HCT116 (cell line): ENCODE data around the gene CCDC112. TPM values are rescaled to one million over a fixed set of nuclear protein-coding genes. Genes with fewer than 3 reads are reported as not detected.
"Not testable (repeated sequence)": the region's sequence is repeated elsewhere in the genome, so short reads cannot be mapped to it uniquely, and the experiment has no call there.

Experiments
- ATAC-seq: fragments of 200-7000 bp; cut with Tn5 transposase; 2 replicates; pipeline ENCODE4 v1.9.1; 2020; ENCODE audit warnings: mild to moderate bottlenecking, moderate library complexity
- BruUV-seq: library from RNA; stranded (reverse); fragments of 400-500 nt; replicated peaks from 2 replicates; lab custom pipeline; 2021; lab: Mats Ljungman, UMichigan
- CTCF ChIA-PET: fragments of 300-600 bp; sonication (Branson Sonifier 250); formaldehyde crosslinking; loops from one replicate; lab custom pipeline; 2021; ENCODE audit warnings: antibody characterized with exemption; lab: Charles Lee
- POLR2A ChIA-PET: fragments of 300-600, 350-600 bp; sonication (Branson Sonifier 250); formaldehyde crosslinking; loops from one replicate; lab custom pipeline; 2021; ENCODE audit warnings: antibody characterized with exemption; lab: Charles Lee
- RAD21 ChIA-PET, 2 experiments: fragments of 300-600 bp; sonication (Branson Sonifier 250); formaldehyde crosslinking; loops; one replicate each; lab custom pipeline; 2023; ENCODE audit warnings: low total read pairs in 2 of 2; ENCODE audit not compliant: uncharacterized antibody in 2 of 2, unreplicated experiment in 2 of 2, low non-redundant PET in 1 of 2; lab: Charles Lee
- DNase-seq: peaks from one replicate; pipeline ENCODE4 v3.0.0-alpha.2; 2010; ENCODE audit warnings: low read depth, low spot score
- H2AFZ ChIP-seq: fragments of 200-600 bp; shearing (Covaris generic), sonication (generic); 2 replicates; pipeline ENCODE4 v1.6.1; 2017; ENCODE audit warnings: low read depth, mixed run types, mixed read lengths, antibody characterized with exemption, low read length; ENCODE audit not compliant: poor library complexity, severe bottlenecking
- H3K27ac ChIP-seq: 2 replicates; pipeline ENCODE4 v1.5.1; 2012; ENCODE audit warnings: low read depth, low read length
- H3K27me3 ChIP-seq: fragments of 200-600 bp; sonication (generic); 2 replicates; pipeline ENCODE4 v1.6.1; 2016; ENCODE audit warnings: mixed run types, low read length, mixed read lengths; ENCODE audit not compliant: insufficient read depth
- H3K36me3 ChIP-seq, 2 experiments: fragments of 200-500 bp in 1 of 2; fragments of 200-600 bp in 1 of 2; sonication (Bioruptor generic) in 1 of 2; sonication (generic) in 1 of 2; 2 replicates each; pipeline versions ENCODE4 v1.5.1 to v1.6.1; 2014 to 2016; ENCODE audit warnings: low read length in 2 of 2, inconsistent platforms in 1 of 2, mixed read lengths in 1 of 2, mixed run types in 1 of 2; ENCODE audit not compliant: insufficient read depth in 2 of 2, control insufficient read depth in 1 of 2
- H3K4me1 ChIP-seq, 2 experiments: fragments of 200-600 bp in 1 of 2; sonication (generic) in 1 of 2; 2 replicates each; pipeline versions ENCODE4 v1.5.1 to v1.6.1; 2012 to 2017; ENCODE audit warnings: low read length in 2 of 2, inconsistent platforms in 1 of 2, mild to moderate bottlenecking in 1 of 2, mixed read lengths in 1 of 2, mixed run types in 1 of 2, moderate library complexity in 1 of 2; ENCODE audit not compliant: insufficient read depth in 2 of 2, control insufficient read depth in 1 of 2
- H3K4me2 ChIP-seq: fragments of 200-600 bp; sonication (generic); 2 replicates; pipeline ENCODE4 v1.6.1; 2017; ENCODE audit warnings: mixed run types, low read length, mixed read lengths
- H3K4me3 ChIP-seq, 2 experiments: fragments of 200-600 bp in 1 of 2; sonication (generic) in 1 of 2; replicated peaks in 1 of 2; 2 replicates each; pipeline ENCODE4 v1.5.1; 2011 to 2016; ENCODE audit warnings: low read length in 2 of 2, control low read depth in 1 of 2, low read depth in 1 of 2, mild to moderate bottlenecking in 1 of 2, mixed read lengths in 1 of 2, mixed run types in 1 of 2
- H3K79me2 ChIP-seq: fragments of 200-600 bp; sonication (generic); 2 replicates; pipeline ENCODE4 v1.6.1; 2017; ENCODE audit warnings: mild to moderate bottlenecking, mixed run types, low read length, moderate library complexity, mixed read lengths; ENCODE audit not compliant: insufficient read depth
- H3K9ac ChIP-seq: fragments of 200-600 bp; sonication (generic); 2 replicates; pipeline ENCODE4 v1.6.1; 2016; ENCODE audit warnings: low read length, mixed read lengths
- H3K9me2 ChIP-seq: fragments of 200-600 bp; sonication (generic), shearing (Covaris generic); 2 replicates; pipeline ENCODE4 v1.6.1; 2017; ENCODE audit warnings: mixed run types, mild to moderate bottlenecking, moderate library complexity; ENCODE audit not compliant: insufficient read depth
- H3K9me3 ChIP-seq, 2 experiments: fragments of 200-500 bp in 1 of 2; fragments of 200-600 bp in 1 of 2; sonication (Bioruptor generic) in 1 of 2; sonication (generic) in 1 of 2; 2 replicates each; pipeline ENCODE4 v1.6.1; 2014 to 2017; ENCODE audit warnings: low read length in 2 of 2, mixed read lengths in 2 of 2, inconsistent platforms in 1 of 2, low read depth in 1 of 2, mild to moderate bottlenecking in 1 of 2, mixed run types in 1 of 2, moderate library complexity in 1 of 2; ENCODE audit not compliant: control insufficient read depth in 1 of 2, insufficient read depth in 1 of 2
- H4K20me1 ChIP-seq: fragments of 200-600 bp; sonication (generic), shearing (Covaris generic); 2 replicates; pipeline ENCODE4 v1.6.1; 2017; ENCODE audit warnings: mixed run types, mild to moderate bottlenecking, moderate library complexity; ENCODE audit not compliant: insufficient read depth
- CBX3 ChIP-seq: IDR thresholded peaks from 2 replicates; pipeline ENCODE4 v1.6.1; 2012; ENCODE audit warnings: low read depth
- CEBPB ChIP-seq: IDR thresholded peaks from 2 replicates; pipeline ENCODE4 v1.6.1; 2012; ENCODE audit warnings: low read depth
- CTCF ChIP-seq, 3 experiments: fragments of 200-600 bp in 1 of 3; sonication (generic) in 1 of 3; IDR thresholded peaks in 2 of 3; conservative IDR thresholded peaks in 1 of 3; 2 replicates each; pipeline ENCODE4 v1.5.1; 2012 to 2017; ENCODE audit warnings: low read depth in 2 of 3, low read length in 2 of 3, antibody characterized with exemption in 1 of 3, borderline replicate concordance in 1 of 3, control low read depth in 1 of 3, mild to moderate bottlenecking in 1 of 3, mixed read lengths in 1 of 3, mixed run types in 1 of 3, moderate library complexity in 1 of 3; ENCODE audit not compliant: insufficient read depth in 1 of 3
- EGR1 ChIP-seq: IDR thresholded peaks from 2 replicates; pipeline ENCODE4 v1.6.1; 2012; ENCODE audit warnings: low read depth
- ELF1 ChIP-seq: IDR thresholded peaks from 2 replicates; pipeline ENCODE4 v1.6.1; 2012; ENCODE audit warnings: low read depth, borderline replicate concordance
- FOSL1 ChIP-seq: IDR thresholded peaks from 2 replicates; pipeline ENCODE4 v1.6.1; 2012; ENCODE audit warnings: low read depth
- JUND ChIP-seq: IDR thresholded peaks from 2 replicates; pipeline ENCODE4 v1.6.1; 2012
- MAX ChIP-seq: IDR thresholded peaks from 2 replicates; pipeline ENCODE4 v1.6.1; 2012
- POLR2A ChIP-seq: IDR thresholded peaks from 2 replicates; pipeline ENCODE4 v1.7.0; 2011; ENCODE audit warnings: borderline replicate concordance; ENCODE audit not compliant: insufficient read depth, insufficient read length; ENCODE audit errors: extremely low read depth
- RAD21 ChIP-seq: IDR thresholded peaks from 2 replicates; pipeline ENCODE4 v1.6.1; 2012; ENCODE audit warnings: low read depth, mild to moderate bottlenecking
- SIN3A ChIP-seq: IDR thresholded peaks from 2 replicates; pipeline ENCODE4 v1.6.1; 2012; ENCODE audit warnings: low read depth
- SP1 ChIP-seq: IDR thresholded peaks from 2 replicates; pipeline ENCODE4 v1.6.1; 2012; ENCODE audit warnings: low read depth
- YY1 ChIP-seq: IDR thresholded peaks from 2 replicates; pipeline ENCODE4 v1.6.1; 2011; ENCODE audit warnings: low read length, low read depth, moderate library complexity, mild to moderate bottlenecking; ENCODE audit not compliant: insufficient replicate concordance; ENCODE audit errors: extremely low read depth
- intact Hi-C: fragments of 100-400 bp; cut with micrococcal nuclease; formaldehyde crosslinking; loops from 2 replicates; pipeline ENCODE4 v1.10.0; 2022
- total RNA-seq: library from RNA; stranded (reverse); gene quantifications from one replicate; pipeline ENCODE4 v1.2.1, GENCODE V29; 2021; ENCODE audit not compliant: unreplicated experiment

CCDC112 gene
- total RNA-seq, 1 experiment from 2014 or later: 13.7 TPM

- no peak for TF ChIP-seq MAX
Observed at GRCh38 chr5:115257981-115258380, 38.5 kb downstream of the CCDC112 start (continued).

- DNase-seq: peak; percentile 27
- H3K9me2 ChIP-seq, H4K20me1 ChIP-seq, H3K36me3 ChIP-seq, H3K27ac ChIP-seq, RAD21 ChIA-PET, H3K9me3 ChIP-seq, H3K4me3 ChIP-seq, POLR2A ChIA-PET, H3K27me3 ChIP-seq, BruUV-seq: not testable (repeated sequence)
- intact Hi-C loops: loop anchor here (5.0 to 10.0 kb wide), 3 partner anchors 345 to 1572 kb away; no protein-coding TSS in a partner anchor
- Histone ChIP-seq H3K4me1 (peaks cover 0 to 13% of the 10 kb centered on the region in 2 experiments; a peak in 2 of 4 replicates), H3K79me2 (peaks cover 73% of the 10 kb centered on the region)
- TF ChIP-seq CBX3: peak; percentile 74
- TF ChIP-seq FOSL1: peak; percentile 54
- peak; percentile 31; the same call in 1 of the 2 replicates for TF ChIP-seq JUND
- TF ChIP-seq, all 23 proteins: peak for 3; not testable (repeated sequence) for 20
- H3K9ac ChIP-seq, H2AFZ ChIP-seq, CTCF ChIA-PET, ATAC-seq: not testable (repeated sequence)
- H3K4me2 ChIP-seq: peak overlapping the region; percentile 17; the same call in 1 of the 2 replicates
Observed at GRCh38 chr5:115249379-115249778, 47.1 kb downstream of the CCDC112 start.

GRCh38 chr5:115246361-115246991 is 50.0 kb downstream of the CCDC112 start:
- Histone ChIP-seq H3K9me2 (no peaks in the 10 kb centered on the region), H3K79me2 (peaks cover 54% of the 10 kb centered on the region), H3K27ac (no peak overlapping the region), H2AFZ (no peak overlapping the region), H3K9me3 (no peaks in the 10 kb centered on the region), H4K20me1 (no peaks in the 10 kb centered on the region), H3K27me3 (no peaks in the 10 kb centered on the region), H3K9ac (no peak overlapping the region), H3K4me3 (no peak overlapping the region), H3K36me3 (peaks cover 0 to 6% of the 10 kb centered on the region in 2 experiments; a peak in 2 of 4 replicates), H3K4me2 (no peak overlapping the region), H3K4me1 (peaks cover 0 to 36% of the 10 kb centered on the region in 2 experiments; a peak in 2 of 4 replicates)
- intact Hi-C loops: loop anchor here (1.0 to 10.0 kb wide), 5 partner anchors 148 to 1569 kb away; no protein-coding TSS in a partner anchor
- peak; percentile 79 for ATAC-seq
- ChIA-PET CTCF (interaction anchor here (1.5 kb wide), 1 partner anchor 148 kb away, joined by 9 read pairs; no protein-coding TSS in a partner anchor), RAD21 (interaction anchor here in 1 of 2 experiments (1.2 kb wide), 1 partner anchor 149 kb away, joined by 3 read pairs; no protein-coding TSS in a partner anchor), POLR2A (no interaction called here)
- DNase-seq: peak; percentile 35
- no TSS peak for BruUV-seq
- TF ChIP-seq POLR2A: no peak
- TF ChIP-seq CTCF (IDR thresholded peaks at IDR 0.05 in 2 of 3, conservative IDR thresholded peaks at IDR 0.05 in 1 of 3; ENCODE audit: borderline replicate concordance in 1 of 3, insufficient read depth in 1 of 3, low read depth in 2 of 3, low read length in 2 of 3): peak; percentile 57 to 84 (median 70); a peak in 5 of 6 replicates
- TF ChIP-seq JUND: no peak
- TF ChIP-seq SIN3A: no peak
- peak; percentile 85 for TF ChIP-seq RAD21
- TF ChIP-seq MAX: no peak
- no peak for TF ChIP-seq EGR1
- TF ChIP-seq ELF1: no peak
- TF ChIP-seq YY1: no peak
- 0 out of 2 replicates have a peak, but pooled peaks have one; percentile 15 for TF ChIP-seq CEBPB
- TF ChIP-seq SP1: no peak
